Retinal pigment epithelial cell (primary cell): Measurements from ENCODE around the gene SLC46A3.

Experiments
- DNase-seq: peaks from one replicate; pipeline ENCODE4 v3.0.0-alpha.2; 2010; ENCODE audit warnings: low read depth
- H3K4me3 ChIP-seq: 2 replicates; pipeline ENCODE4 v1.5.1; 2011; ENCODE audit warnings: mild to moderate bottlenecking, low read length, control low read depth, moderate library complexity
- CTCF ChIP-seq: conservative IDR thresholded peaks from 2 replicates; pipeline ENCODE4 v1.5.1; 2011; ENCODE audit warnings: low read depth, low read length, control low read depth, inconsistent platforms

Gene SLC46A3

GRCh38 chr13:28704919-28705318 lies 13.9 kb downstream of the SLC46A3 start:
- H3K4me3 ChIP-seq = no peak overlapping the region
- DNase-seq = no peak
- no peak for TF ChIP-seq CTCF

GRCh38 chr13:28704282-28704681 lies 14.5 kb downstream of the SLC46A3 start:
- H3K4me3 ChIP-seq = no peak overlapping the region
- no peak for TF ChIP-seq CTCF
- no peak for DNase-seq

GRCh38 chr13:28699246-28699645 lies 19.5 kb downstream of the SLC46A3 start:
- TF ChIP-seq CTCF = no peak
- no peak for DNase-seq
- H3K4me3 ChIP-seq = no peak overlapping the region

GRCh38 chr13:28697441-28697840 lies 21.3 kb downstream of the SLC46A3 start:
- no peak for TF ChIP-seq CTCF

GRCh38 chr13:28693605-28694491 lies 24.9 kb downstream of the SLC46A3 start:
- DNase-seq = peak; percentile 31
- peak overlapping the region; percentile 42 for H3K4me3 ChIP-seq

More at GRCh38 chr13:28697441-28697840, 21.3 kb downstream of the SLC46A3 start:
- no peak for DNase-seq
- H3K4me3 ChIP-seq = no peak overlapping the region

- no peak overlapping the region for H3K4me3 ChIP-seq
- DNase-seq = no peak
- TF ChIP-seq CTCF = no peak
Observed at GRCh38 chr13:28685892-28686291, 32.9 kb downstream of the SLC46A3 start.

- no peak for TF ChIP-seq CTCF
- no peak for DNase-seq
- no peak overlapping the region for H3K4me3 ChIP-seq
Observed at GRCh38 chr13:28685114-28685513, 33.7 kb downstream of the SLC46A3 start.
